IPS DF 4.7 (cell line): ENCODE results near the gene SLC25A25.
"Not testable (repeated sequence)": the region's sequence is repeated elsewhere in the genome, so short reads cannot be mapped to it uniquely, and the experiment has no call there.

Experiments used
- DNase-seq: peaks from one replicate; pipeline ENCODE4 v3.0.0-alpha.2; 2013; ENCODE audit warnings: low spot score; ENCODE audit errors: extremely low read depth

SLC25A25 gene

DNA sequence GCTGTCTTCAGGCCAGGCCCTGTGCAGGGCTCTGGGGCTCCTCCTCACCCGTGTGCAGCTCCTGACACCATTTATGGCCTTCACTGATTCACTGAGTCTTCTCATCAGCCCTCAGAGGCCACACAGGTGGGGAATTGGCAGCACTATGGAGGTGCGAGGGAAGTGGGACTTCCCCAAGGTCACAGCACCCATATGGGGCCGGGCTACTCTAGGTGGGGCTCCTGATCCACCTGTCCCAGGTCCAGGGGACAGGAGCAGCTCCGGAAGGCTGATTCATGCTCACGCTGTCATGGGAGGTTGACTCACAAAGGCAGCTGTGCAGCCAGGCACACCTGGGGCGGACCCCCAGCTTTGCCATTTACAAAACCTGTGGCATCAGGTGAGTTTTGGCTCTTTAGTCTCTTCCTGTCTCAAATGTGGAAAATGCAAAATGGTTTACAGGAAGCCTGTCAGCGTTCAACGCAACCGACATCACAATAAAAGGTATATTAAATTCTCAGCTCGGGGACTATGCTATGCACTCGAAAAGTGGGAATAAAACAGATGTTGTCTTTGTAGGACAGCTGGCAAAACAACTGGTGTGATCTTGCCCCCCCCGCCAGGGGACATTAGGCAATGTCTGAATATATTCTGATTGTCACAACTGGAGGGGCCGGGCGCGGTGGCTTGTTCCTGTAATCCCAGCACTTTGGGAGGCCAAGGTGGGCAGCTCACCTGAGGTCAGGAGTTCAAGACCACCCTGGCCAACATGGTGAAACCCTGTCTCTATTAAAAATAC, 15.9 kb upstream of the SLC25A25 start:
- DNase-seq = no peak

DNA sequence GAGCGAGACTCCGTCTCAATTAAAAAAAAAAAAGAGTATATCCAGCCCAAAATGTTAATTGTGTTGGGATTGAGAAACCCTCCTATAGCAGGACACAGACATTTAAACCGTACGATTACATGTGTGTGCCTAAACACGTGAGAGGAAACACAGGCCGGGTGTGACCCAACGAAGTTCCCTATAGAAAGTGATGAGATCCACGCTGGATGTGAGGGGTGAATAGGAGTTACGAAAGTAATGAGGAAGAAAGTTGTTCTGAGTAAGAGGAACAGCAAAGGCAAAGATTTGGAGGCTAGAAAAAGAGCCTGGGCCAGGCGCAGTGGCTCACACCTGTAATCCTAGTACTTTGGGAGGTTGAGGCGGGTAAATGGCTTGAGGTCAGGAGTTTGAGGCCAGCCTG, 14.5 kb upstream of the SLC25A25 start:
- no peak for DNase-seq

DNA sequence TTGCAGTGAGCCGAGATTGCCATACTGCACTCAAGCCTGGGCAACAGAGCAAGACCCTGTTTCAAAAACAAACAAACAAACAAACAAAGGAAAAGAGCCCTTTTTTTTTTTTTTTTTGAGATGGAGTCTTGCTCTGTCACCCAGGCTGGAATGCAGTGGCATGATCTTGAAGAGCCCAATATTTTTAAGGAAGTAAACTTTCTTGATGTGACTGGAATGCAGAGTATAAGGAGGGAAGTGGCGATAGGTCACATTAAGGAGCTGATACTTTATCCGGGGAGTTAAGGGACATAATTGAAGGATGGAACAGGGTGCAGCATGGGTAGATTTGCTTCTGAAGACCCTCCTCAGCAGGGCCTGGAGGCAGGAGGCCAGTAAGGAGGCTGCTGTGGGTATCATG, 13.9 kb upstream of the SLC25A25 start:
- DNase-seq = no peak

DNA sequence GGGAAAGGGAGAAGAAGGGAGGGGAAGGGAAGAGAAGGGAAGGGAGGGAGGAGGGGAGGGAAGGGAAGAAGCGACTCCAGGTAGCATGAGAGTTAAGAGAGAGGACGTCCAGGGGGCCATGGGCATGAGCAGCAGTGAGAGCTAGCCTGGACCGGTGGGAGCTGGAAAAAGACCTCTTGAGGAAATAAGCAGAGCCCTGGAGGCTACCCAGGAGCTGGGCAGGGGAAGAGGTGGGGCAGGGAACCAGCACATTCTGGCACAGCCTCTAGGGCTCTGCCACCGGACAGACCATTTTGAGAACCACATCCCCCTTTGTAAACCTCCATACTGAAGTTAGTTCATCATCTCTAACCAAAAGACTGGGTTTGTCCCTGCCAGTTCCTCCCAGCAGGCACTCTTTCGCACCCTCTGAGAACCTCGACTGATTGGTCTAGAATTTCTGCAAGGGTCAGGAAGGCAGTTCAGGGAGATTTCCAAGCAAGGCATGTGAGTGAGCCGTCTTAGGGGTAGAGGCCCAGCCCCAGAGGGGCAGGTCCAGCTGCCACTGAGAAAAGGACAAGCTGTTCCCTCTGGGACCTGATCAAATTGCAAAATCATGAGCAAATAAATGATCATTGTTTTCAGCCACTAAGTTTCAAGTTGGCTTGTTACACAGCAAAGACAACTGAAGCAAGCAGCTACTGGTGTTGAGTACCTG, 12.5 kb upstream of the SLC25A25 start:
- no peak for DNase-seq

DNA sequence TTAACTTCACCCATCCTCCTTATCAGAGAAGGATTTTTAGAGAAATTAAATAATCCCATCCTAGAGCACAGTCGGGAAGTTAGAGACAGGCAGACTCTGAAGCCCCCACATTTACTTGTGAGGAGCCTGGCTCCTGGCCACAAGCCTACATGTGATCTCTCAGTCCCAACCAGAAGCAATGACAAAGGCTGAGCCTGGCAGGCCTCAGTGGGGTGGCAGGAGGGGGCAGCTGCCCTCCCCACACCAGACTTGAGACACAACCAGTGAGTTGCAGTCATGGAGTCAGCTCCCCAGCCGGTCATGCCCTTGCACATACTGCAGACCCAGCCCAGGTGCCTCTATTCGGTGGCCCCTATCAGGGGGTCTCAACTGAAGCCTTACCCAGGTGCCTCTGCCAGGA, 11.9 kb upstream of the SLC25A25 start:
- DNase-seq = no peak

DNA sequence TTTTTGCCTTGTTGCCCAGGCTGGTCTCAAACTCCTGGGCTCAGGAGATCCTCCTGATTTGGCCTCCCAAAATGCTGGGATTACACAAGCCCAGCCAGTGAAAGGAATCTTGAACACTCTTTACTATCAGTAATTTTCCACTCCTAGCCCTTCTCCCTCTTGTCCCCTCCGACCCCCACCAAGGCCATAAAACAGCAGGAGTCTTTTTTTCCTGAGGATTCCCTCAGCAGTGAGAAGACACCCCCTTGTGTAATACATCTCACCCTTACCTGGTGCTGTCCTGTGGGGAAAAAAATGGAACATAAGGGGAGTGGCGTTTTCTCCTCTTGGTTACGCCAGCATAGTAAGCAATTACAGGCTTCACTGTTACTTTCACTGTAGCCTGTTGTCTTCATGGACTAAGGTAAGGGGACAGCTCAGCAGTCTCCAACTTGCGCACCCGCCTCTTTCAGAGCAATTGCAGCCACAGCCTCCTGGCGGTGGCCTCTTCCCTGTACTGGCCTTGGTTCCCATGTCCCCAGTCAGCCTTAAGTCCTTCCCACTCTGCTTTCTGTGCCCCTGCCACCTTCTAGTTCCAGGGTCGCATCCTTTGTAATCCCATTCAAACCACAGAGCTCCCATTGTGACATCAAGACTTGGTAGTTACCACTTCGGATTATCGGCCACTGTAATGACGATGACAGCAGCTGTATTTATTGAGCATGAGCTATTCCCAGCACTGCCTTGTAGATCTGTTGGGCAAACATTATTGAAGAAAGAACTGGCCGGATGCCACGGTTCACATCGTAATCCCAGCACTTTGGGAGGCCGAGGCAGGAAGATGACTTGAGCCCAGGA, 10.9 kb upstream of the SLC25A25 start:
- DNase-seq = no peak

DNA sequence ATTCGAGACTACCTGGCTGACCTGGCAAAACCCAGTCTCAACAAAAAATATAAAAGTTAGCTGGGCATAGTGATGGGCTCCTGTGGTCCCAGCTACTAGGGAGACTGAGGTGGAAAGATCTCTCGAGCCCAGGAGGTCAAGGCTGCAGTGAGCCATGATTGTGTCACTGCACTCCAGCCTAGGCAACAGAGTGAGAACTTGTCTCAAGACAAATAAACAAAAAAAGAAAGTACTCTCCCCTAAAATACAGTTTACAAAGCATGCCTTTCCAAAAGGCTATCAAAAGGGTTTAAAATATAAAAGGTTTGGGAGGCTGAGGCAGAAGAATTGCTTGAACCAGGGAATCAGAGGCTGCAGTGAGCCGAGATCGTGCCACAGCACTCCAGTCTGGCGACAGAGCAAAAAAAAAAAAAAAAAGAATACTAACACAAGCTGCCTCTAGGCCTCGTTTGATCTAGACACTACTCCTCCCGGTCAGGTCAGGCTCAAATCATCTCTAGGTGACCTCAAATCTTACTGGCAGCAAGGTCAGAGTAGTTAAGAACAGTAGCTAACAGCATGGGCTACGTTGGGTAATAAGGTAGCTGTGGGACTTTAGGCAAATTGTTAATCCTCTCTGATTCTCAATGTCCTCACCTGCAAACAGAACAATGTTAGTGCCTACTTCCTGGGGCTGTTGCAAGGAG, 10.2 kb upstream of the SLC25A25 start:
- DNase-seq = no peak

DNA sequence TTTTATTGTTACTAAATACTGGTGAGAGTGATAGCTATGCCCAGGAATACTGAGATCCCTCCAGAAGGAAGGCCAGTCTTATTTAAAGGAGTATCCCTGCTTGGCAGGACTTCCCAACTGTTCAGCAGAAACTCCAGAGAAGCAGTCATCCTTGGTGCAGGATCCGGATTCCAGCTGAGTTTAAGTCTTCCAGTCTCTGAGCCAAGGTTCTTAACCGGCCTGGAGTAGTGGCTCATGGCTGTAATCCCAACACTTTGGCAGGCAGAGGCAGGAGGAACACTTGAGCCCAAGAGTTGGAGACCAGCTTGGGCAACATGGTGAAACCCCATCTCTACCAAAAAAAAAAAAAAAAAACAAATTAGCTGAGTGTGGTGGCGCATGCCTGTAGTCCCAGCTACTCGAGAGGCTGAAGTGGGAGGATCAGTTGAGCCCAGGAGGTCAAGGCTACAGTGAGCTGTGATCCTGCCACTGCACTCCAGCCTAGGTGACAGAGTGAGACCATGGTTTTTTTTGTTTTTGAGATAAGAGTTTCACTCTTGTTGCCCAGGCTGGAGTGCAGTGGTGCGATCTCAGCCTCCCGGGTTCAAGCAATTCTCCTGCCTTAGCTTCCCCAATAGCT, 8.6 kb upstream of the SLC25A25 start:
- DNase-seq = no peak

DNA sequence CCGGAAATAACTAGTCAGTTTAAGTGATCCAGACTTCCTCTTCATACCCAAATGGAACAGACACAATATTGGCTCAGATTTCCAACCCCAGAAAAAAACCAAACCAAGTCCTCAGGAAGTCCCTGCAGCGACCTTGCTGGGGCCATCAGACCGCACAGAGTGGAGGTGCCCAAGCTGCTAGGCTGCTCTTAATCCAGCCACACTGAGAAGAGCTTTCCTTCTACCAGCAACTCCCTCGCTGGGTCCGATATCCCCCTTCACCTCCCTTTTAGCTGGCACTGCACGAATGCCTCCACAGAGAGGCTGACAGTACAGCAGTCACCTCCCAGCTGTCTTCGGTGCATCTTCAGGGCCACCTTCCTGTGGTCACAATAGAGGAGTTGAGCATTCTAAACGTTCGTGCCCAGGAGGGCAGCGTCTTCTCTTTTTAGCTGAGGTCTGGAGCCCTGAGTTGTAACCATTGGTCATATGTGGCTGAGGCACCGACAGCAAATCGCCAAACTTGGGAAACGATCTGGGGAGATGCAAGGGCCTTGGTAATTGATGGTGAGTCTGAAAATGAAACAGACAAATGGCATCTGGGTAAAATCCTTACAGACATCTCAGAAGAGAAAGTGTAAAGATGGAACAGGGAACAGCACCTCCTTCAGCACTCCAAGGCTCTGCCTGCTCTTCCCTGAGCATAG, 6.6 kb upstream of the SLC25A25 start:
- no peak for DNase-seq

DNA sequence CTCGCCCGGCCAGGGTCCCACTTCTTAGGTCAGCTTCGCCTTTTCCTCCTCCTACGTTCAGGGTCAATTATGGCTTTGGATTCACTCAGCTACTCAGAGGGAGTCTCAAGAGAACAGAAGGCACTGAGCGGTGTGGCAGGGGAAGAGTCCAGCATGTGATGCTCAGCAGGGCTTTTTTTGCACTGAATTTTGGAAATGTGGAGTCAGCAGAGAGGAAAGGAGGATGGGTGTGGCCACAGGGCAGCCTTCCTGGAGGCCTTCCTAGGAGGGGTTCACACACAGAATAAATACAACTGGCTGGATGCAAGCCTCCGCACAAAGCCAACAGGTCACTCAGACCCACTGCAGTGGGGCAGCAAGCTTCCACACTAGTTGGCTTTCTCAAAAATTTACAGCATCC, 5.8 kb upstream of the SLC25A25 start:
- no peak for DNase-seq

DNA sequence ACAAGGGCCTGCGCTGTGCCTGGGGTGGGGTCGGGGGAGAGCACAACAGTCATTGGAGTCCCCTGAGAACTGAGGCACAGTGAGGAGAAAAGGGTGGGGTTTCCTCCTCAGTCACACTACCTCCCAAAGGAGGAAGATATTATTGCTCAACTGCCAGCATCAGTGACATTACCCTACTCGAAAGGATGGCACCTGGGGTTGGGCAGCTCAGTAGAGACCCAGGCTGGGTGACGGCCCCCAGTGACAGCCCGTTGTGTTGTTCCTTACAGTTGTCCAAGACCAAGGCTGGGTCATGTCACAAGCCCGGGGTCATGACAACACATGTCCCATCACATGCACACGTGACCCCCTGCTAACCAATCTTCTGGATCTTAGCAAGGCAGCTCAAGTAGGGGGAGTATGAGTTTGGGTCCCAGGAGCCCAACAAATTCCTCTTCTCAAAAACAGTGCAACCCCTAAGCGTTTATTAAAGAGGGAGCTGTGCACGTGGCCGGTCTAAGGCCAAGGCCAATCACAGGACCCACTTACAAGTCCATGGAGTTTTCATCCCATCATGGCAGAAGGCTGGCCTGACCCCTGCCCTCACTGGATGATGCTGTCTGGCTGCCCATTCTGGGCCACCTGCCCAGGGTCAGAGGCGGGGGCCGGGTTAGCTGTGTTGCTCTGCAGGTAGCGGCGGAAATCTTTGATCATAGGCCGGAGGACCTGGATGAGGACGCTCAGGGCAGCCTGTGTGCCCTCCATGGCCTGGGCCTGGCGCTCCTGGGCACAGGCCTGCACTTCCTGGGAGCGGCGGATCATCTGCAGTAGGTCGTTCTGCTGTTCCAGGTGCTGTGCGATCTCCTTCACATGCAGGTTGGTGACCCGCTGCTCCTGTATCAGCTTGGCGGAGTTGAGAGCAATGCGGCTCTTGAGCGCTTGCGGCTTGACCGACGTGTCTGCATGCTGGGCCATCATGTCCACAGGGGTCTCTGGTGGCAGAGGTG, 4.9 kb upstream of the SLC25A25 start:
- no peak for DNase-seq

DNA sequence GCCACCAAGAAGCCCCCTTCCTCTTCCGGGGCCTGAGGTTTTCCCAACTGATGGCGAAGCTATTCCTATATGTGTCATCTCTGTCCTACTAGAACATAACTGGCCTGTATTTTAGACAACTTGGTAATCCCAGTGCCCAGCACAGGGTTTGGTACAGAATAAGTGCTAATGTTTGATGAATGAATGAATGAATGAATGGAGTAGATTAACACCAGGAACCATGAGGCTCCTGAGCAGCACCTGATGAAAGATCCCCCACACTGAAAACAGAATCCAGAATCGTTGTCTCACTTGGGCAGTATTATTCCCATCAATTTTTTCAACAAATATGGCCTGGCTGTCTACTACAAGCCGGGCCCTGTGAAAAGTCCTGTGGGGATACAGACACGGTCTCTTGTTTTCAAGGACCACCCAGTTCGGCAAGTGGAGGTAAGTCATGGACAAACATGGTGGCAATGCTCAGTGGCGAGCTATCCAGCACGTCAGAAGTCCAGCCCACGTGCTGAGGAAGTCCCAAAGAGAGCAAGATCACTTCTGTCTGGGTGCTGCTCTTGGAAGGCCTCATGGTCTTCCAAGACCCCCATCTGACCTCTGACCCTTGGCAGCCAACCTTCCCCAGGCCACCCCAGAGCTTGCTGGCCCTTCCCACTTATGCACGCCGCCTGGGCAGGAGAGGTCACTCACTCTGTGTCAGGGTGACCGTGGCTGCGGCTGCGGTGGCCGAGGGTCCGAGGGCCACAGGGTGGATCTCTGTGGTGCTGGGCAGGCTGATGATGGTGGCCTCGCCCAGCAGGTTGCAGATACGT, 1.9 kb upstream of the SLC25A25 start:
- DNase-seq = no peak

DNA sequence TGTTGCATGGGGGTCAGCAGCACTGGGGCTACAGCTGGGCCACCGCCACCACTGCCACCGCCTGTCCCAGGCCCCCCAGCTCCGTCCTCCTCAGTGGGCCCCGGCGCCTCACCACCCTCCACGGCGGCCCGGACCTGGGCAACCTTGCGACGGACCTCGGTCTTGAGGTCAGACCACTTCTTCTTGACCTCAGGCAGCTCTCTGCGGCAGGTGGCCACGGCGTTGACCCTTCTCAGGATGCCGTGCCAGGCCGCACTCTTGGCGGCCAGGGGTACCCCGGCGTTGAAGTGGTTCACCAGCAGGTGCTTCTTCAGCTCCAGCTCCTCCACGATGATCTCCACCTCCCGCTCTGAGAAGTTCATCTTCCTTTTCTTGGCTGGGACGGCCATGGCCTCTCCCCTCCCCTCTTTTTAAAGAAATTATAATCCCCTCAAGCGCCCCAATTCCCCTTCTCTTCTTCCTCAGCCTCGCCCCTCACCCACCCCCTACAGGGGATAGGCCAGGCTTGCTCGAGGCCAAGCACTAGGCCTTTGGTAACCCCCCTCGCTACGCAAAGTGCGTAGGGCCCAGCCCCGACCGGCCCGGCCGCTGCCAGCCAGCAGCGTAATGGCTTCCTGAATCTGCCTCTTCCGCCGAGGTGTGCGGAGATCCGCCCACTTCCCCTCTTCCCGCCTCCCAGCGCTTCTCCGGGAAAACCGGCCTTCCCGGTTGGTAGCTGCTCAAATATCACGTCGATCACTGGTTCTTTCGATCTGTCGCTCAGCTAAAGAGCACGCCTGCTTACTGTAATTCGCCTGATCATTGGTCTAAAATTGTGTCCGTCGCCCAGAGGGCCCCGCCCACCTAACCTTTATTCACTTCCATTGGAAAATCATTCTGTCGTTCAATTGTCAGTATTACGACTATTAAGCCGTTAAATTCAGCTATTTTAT, 1.1 kb upstream of the SLC25A25 start, which contains the start of gene NAIF1:
NAIF1 (minus strand) TSS at position 608 of the 932 bp plus-strand sequence; CDS start at position 389, 219 bp downstream.
- peak; percentile 98 for DNase-seq

DNA sequence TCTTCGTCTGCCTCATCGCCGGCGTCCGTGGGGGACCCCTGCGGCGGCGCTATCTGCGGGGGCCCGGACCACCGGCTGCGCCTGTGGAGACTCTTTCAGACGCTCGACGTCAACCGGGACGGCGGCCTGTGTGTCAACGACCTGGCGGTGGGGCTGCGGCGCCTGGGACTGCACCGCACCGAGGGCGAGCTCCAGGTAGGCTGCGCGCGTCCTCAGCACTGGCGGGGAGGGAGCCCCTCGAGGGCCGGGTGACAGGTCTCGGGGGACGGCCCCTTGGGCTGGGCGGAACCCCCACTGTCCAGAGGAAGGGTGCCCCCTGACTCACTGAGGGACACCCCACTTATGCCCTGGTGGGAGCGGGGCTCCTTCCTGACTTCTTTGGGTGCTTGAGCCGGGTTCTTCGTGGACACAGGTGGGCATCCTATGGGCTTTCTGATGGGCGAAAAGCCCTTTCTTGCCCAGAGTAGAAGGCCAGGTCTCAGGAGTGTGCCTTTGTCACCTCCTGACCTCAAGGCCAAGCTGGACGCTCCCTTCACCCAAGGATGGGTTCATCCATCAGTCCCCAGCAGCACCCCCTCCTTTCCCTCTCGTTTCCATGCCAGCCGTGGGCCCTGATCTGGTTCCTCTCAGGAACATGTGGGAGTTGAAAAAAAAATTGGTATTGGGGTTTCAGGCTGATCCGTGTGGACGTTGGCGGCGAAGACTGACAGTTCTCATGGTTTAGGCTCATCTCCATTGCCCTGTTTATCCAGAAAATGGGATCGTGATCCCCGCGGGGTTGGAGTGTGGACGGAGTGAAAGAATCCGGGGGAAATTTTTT, 564 bp downstream of the SLC25A25 start:
- no peak for DNase-seq

DNA sequence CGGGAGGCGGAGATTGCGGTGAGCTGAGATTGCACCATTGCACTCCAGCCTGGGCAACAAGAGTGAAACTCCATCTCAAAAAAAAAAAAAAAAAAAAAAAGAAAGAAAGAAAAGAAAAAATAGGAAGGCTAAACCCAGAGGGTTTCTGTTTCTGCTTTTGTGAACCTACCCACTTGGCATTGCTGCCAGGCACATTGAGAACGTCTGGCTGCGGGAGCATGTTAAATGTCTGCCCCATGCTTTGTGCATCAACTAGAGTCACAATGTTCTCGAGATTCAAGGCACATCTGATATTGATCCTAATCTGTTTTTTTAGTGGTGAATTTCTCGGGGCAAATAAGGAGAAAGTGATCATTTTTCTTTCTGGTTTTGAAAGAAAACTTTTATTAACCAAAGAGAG, 2.8 kb downstream of the SLC25A25 start:
- no peak for DNase-seq

DNA sequence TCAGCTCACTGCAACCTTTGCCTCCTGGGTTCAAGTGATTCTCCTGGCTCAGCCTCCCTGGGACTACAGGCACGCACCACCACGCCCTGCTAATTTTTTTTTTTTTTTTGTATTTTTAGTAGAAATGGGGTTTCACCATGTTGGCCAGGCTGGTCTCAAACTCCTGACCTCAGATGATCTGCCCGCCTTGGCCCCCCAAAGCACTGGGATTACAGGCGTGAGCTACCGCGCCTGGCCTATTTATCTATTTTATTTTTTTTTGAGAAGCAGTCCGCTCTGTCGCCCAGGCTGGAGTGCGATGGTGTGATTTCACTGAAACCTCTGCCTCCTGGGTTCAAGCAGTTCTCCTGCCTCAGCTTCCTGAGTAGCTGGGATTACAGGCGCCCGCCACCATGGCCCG, 3.4 kb downstream of the SLC25A25 start:
- DNase-seq = not testable (repeated sequence)
